ENCODE results near the gene GRAMD1A. TPM values are rescaled to one million over a fixed set of nuclear protein-coding genes. Genes with fewer than 3 reads are reported as not detected.
"Not testable (repeated sequence)": the region's sequence is repeated elsewhere in the genome, so short reads cannot be mapped to it uniquely, and the experiment has no call there.

GRAMD1A gene
- total RNA-seq, 1 experiment from 2014 or later: 32.8 TPM

GRCh38 chr19:35027851-35028599 lies 27.9 kb downstream of the GRAMD1A start:
- in situ Hi-C loops (cut with HindIII; ENCODE audit: low pct_unique_long_range_greater_than_20kb, low sequenced_read_pairs): no loop called here
- no peak for DNase-seq (ENCODE audit: low read depth)

GRCh38 chr19:35028600-35028885 lies 28.4 kb downstream of the GRAMD1A start:
- in situ Hi-C loops (cut with HindIII; ENCODE audit: low pct_unique_long_range_greater_than_20kb, low sequenced_read_pairs); DNase-seq (ENCODE audit: low read depth): not testable (repeated sequence)

- in situ Hi-C loops (cut with HindIII; ENCODE audit: low pct_unique_long_range_greater_than_20kb, low sequenced_read_pairs): not testable (repeated sequence)
Measured at GRCh38 chr19:35029275-35029736, 29.2 kb downstream of the GRAMD1A start.

GRCh38 chr19:35029737-35030256 lies 29.7 kb downstream of the GRAMD1A start:
- no peak for DNase-seq (ENCODE audit: low read depth)
- in situ Hi-C loops (cut with HindIII; ENCODE audit: low pct_unique_long_range_greater_than_20kb, low sequenced_read_pairs): no loop called here

More at GRCh38 chr19:35029275-35029736, 29.2 kb downstream of the GRAMD1A start:
- not testable (repeated sequence) for DNase-seq (ENCODE audit: low read depth)

- in situ Hi-C loops (cut with HindIII; ENCODE audit: low pct_unique_long_range_greater_than_20kb, low sequenced_read_pairs): no loop called here
- DNase-seq (ENCODE audit: low read depth): peak; percentile 59
Measured at GRCh38 chr19:35030257-35031071, 30.3 kb downstream of the GRAMD1A start, which contains the start of gene SCN1B. SCN1B (plus strand) TSS chr19:35030470; CDS start chr19:35030821, 351 bp downstream.

GRCh38 chr19:35031072-35031881 lies 31.2 kb downstream of the GRAMD1A start:
- in situ Hi-C loops (cut with HindIII; ENCODE audit: low pct_unique_long_range_greater_than_20kb, low sequenced_read_pairs): no loop called here
- no peak for DNase-seq (ENCODE audit: low read depth)

GRCh38 chr19:35032356-35032865 lies 32.3 kb downstream of the GRAMD1A start:
- no peak for DNase-seq (ENCODE audit: low read depth)
- in situ Hi-C loops (cut with HindIII; ENCODE audit: low pct_unique_long_range_greater_than_20kb, low sequenced_read_pairs): no loop called here

- no peak for DNase-seq (ENCODE audit: low read depth)
- in situ Hi-C loops (cut with HindIII; ENCODE audit: low pct_unique_long_range_greater_than_20kb, low sequenced_read_pairs): no loop called here
Measured at GRCh38 chr19:35033067-35034004, 33.2 kb downstream of the GRAMD1A start.

- in situ Hi-C loops (cut with HindIII; ENCODE audit: low pct_unique_long_range_greater_than_20kb, low sequenced_read_pairs): no loop called here
- DNase-seq (ENCODE audit: low read depth): no peak
Measured at GRCh38 chr19:35034005-35034502, 33.9 kb downstream of the GRAMD1A start.

- in situ Hi-C loops (cut with HindIII; ENCODE audit: low pct_unique_long_range_greater_than_20kb, low sequenced_read_pairs): no loop called here
- no peak for DNase-seq (ENCODE audit: low read depth)
Measured at GRCh38 chr19:35034588-35035382, 34.7 kb downstream of the GRAMD1A start.

GRCh38 chr19:35037716-35038622 lies 37.8 kb downstream of the GRAMD1A start:
- in situ Hi-C loops (cut with HindIII; ENCODE audit: low pct_unique_long_range_greater_than_20kb, low sequenced_read_pairs): no loop called here
- DNase-seq (ENCODE audit: low read depth): no peak

GRCh38 chr19:35038623-35039512 lies 38.7 kb downstream of the GRAMD1A start:
- in situ Hi-C loops (cut with HindIII; ENCODE audit: low pct_unique_long_range_greater_than_20kb, low sequenced_read_pairs): no loop called here
- no peak for DNase-seq (ENCODE audit: low read depth)

- in situ Hi-C loops (cut with HindIII; ENCODE audit: low pct_unique_long_range_greater_than_20kb, low sequenced_read_pairs): no loop called here
Measured at GRCh38 chr19:35039881-35040825, 40.0 kb downstream of the GRAMD1A start.

More at GRCh38 chr19:35039881-35040825, 40.0 kb downstream of the GRAMD1A start:
- no peak for DNase-seq (ENCODE audit: low read depth)

Data from Caki2 (cell line).